Measurements from ENCODE around the gene COQ8B.

GRCh38 chr19:40673397-40673796, 43.3 kb downstream of the COQ8B start:
- no peak for TF ChIP-seq CTCF (IDR thresholded peaks at IDR 0.05)
- TF ChIP-seq POLR2A (IDR thresholded peaks at IDR 0.05): no peak
